GM19452 (cell line): Measurements from ENCODE around the gene PRSS27.

Experiments
- ATAC-seq: cut with Tn5 transposase; IDR thresholded peaks from one replicate; pipeline ENCODE4 v1.9.1; 2021; ENCODE audit not compliant: unreplicated experiment

The PRSS27 gene

DNA sequence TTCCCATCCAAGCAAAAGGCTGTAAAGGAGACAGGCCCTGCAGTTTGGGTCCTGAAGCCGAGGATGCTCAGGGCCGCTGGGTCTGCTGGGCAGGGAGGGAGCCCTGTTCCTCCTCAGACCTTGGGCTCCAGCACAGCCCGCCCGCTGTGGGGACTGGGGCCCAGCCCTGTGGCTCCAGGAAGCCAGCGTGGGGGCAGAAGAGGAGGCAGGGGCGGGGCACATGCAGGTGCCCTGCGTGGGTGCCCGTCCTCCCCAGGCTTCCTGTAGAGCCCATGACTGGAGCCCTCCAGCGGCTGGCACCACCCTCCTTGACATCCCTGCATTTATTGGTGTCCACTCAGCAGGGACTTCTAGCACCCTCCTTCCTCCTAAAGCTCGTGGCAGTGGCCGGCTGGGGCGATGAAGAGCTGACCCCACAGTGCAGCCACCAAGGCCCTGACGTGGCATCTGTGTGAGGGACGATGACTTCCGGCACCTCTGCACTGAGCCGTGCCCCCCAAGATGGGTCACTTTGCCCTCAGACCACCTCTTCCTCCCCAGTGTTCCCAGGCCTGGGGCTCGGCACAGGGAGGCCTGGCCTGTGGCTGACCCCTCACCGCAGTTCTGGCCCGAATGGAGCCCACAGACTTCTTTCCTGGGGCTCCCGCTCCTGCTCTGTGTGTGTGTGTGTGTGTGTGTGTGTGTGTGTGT, 9.9 kb downstream of the PRSS27 start:
- ATAC-seq = no peak

DNA sequence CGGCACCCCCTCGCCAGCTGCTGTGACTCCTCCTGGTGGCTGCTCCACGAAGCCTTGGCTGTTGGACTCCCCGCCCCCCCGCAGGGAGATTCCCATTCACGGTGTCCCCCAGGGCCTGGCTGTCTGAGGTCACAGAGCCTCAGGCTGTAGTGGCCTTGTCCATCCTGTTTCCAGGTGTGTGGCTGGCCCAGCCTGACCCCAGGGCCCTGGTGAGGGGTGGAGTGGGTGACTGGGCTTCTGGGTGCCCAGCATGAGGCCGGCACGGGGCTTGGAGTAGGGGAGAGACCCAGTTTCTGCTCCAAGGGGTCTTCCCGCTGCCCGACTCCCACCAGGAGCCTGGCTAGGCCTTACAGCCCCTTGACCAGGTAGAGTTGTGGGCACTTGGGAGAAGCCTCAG, 10.4 kb downstream of the PRSS27 start:
- no peak for ATAC-seq

DNA sequence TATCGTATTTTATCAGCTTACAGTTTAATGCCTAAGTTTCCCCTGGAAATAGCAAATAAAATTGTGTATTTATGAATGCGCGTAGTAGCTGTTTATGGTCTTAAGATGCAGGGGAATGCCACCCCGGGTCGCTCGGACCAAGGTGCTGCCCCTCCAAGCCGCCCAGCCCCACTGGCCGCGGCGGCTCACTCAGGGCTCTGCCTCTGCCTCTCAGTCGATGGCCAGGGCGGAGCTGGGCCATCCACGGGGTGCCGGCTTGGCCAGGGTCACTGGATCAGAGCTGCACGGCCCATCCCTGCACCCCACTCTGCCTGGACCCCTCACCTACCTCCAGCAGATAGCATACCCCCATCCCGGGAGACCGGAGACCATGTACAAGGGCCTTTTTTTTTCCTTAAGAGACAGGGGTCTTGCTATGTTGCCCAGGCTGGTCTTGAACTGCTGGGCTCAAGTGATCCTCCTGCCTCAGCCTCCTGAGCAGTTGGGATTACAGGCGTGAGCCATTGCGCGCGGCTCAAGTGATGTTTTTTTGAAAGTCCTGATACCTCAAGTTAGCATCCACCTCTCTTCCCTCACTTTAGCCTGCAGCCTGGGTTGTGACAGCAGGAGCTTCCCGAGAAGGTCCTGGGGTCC, 11.0 kb downstream of the PRSS27 start:
- no peak for ATAC-seq

DNA sequence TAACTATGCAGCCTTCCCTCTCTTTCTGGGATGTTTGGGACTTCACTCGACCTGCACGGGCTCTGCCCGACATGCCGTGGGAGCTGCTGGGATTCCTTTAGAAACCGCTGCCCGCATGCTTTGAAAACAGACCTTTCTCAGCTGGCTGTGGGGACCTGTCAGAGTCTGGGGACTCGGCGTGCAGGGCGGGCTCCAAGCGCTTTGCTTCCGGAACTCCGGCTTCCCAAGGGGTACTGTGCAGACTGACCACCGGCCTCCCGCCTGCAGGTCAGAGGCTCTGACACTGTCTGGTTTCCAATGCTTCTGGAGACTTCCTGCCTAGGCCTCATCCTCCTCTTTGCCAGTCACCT, 11.8 kb downstream of the PRSS27 start:
- ATAC-seq = no peak

DNA sequence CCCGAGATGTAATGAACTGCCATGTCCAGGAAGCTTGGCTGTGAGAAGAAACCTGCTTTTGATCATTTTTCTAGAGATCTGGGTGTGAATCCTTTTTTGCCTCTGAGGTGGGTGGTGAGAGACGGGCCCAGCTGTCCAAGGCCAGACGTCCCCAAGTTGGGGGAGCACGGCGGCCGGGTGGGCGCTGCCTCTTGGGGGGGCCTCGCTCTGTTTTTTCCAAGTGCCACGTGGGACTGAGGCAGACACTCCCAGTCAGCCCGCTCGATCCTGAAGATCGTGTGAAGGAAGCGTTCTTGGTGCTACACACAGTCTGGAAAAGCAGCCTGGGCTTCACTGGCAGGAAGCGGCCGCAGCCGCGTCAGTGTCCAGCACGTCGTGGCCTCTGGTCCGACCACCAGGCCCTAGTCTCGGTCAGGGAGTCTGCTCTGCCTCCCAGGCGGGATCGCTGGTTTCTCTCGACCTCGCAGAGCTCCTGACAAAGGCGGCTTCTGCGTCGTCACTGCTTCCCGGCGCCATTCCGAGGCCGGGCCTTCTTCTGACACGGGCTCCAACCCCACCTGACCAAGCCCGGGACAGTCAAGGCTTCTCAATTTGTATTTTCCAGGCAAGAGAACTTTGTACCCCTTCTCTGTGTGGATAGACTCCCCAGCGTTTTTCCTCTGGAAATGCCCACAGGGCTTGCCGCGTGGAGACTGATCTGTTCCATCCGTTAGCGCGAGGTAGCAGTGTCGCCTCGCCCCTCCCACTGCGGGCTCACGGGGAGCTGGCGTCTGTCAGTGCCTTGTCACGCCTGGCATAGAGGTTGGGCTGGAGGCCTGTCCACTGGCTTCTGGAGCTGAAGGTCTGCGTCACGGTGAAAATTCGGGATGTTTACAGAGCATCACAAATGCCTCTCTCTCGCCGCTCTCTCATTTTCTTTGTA, 12.4 kb downstream of the PRSS27 start:
- no peak for ATAC-seq

DNA sequence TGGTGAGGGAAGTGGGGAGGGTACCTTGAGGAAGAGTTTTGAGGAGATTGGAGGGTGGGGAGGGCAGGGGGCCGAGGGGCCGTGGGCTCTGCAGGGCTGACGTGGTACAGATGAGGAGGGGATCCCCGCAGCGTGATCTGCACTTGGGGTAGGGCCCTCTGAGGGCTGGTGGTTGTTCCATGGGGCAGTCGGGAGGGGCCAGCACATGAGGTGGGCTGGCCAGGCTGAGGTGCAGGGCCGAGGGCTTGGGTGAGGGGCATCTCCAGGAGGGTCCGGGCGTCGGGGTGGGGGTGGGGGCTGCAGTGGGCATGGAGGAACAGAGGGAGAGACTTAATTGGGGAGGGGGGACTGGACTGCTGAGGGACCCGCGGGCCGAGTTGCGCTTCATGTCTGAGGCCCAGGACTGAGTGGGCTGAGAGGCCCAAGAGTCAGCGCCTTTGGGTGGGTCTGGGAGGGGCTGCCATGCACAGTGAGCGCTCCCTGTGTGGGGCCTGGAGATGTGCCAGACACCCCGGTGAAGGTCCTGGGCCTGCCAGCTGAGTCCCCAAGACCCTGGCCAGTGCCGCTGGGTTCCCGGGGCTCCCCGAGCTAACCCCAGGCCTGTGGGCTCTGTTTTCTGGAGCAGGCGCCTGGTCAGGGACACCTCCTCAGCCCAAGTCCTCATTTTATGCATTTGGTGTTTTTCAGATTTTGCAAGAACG, 13.3 kb downstream of the PRSS27 start:
- ATAC-seq = no peak

DNA sequence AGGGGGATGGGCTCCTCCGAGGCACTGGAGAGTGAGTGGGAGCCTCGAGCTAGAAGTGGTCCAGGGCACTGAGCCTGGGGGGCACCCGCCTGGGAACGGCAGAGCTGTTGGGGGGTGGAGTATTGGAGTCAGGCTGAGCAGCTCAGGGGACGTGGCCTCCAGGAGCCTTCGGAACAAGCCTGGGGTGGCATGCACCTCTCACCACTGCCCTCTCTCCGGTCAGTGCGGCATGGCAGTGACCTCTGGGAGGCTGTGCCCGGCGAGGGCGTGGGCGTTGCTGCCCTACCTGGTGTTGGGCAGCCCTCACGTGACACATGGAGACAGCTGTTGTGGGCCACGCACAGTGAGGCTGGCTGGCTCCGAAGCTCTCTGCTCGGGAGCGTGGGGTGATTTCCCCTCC, 13.9 kb downstream of the PRSS27 start:
- no peak for ATAC-seq

DNA sequence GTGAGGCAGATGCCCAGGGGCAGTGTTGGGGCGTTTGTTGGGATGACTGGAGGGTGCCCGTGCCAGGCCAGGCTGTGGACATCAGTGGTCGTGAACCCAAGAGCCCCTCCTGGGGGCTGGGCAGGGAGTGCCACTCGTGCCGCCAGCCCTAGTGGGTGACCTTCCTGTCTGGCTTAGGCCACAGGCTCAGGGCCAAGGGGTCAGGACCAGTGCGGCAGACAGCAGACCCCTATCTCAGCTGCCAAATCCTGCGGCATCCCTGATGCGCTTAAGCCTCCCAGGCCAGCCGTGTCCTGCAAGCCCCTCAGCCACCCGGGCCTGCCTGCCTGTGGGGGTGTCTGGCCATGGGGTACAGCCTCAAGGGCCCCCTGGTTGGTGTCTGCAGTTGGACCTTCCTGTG, 14.7 kb downstream of the PRSS27 start:
- ATAC-seq = no peak

DNA sequence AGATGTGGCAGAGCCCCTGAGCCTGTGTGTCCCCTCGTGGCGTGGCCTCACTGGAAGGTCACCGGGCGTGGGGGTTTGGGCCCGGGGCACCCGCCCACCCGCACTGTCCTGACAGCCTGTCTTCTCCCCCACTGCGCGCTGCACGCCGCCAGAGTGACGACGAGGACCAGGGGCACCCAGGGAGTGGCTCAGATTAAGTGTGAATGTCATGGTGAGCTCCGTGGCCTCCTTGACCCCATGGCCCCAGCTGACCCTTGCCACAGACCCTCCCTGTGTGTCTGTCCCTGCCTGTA, 15.1 kb downstream of the PRSS27 start:
- no peak for ATAC-seq

DNA sequence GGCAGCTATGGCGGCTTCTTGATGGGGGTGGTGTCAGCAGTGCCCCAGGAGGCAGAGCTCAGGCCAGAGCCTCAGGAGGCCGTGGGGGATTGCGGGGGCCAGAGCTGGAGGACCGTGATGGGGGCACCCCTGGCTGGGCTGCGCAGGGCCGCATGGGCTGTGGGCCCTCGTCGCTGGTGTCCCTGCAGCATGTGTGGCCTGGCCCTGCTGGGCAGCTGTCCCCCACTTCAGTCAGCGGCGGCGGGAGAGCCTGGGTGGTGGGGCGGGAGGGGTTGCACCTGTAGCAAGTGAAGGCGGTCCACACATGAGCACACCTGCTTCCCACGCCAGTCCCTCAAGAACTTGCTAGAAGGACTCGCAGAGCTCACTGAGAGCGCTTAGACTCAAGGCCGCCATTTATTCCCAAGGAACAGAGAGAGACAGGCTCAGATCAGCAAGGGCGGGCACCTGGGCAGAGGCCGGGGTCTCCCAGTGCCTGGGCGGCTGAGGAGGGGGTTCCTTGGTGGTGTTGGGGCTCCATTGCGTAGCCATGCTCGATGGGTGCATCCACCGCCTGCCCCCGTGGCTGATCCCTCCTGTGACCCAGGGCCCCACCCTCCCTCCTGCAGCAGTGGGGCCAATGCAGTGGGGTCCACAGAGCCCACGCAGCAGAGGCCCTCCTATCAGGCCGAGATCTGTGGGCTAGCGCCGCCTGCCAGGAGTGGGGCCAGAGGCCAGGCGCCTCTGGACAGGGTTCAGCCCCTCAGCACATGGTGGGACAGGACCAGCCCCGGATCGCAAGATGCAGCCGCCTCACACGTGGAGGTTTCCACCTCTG, 15.7 kb downstream of the PRSS27 start:
- ATAC-seq = no peak

DNA sequence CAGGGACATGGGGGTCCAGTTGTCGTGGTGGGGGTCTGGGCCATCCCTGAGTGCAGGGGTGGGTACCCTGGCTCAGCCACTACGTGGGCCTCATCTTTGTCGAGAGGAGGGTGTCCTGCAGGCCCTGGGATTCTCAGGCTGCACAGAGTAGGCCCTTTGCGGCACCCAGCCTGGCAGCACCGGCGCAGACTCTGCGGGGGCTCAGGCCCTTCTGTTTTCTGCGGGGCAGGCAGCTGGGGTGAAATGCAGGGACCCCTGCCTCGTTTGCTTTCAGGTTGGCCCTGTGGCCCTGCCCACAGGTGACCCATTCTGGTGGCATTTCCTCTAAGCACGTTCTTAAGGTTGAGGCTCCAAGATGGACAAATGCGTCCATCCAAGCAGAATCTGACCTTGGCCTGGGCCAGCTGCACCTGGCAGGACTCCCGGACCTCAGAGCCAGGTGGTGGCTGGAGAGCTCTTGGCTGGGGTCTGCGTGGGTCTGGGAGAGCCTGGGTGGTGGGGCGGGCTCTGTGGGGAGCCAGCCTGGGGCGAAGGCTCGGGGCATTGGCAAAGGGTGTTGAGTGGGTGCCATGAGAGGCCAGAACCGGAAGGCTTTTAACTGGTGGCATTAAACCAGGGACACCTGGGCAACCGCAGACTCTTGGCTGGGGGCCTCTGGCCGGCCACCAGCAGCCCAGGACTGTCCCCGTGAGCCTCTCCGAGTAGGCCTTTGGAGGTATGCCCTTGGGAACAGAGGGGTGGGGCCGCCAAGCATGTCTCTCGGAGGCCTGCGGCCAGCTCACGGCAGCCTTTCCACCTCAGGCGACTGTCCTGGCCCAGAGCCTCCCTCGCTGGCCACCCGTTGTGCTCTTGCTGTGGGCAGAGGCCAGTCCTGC, 16.9 kb downstream of the PRSS27 start:
- ATAC-seq = no peak

DNA sequence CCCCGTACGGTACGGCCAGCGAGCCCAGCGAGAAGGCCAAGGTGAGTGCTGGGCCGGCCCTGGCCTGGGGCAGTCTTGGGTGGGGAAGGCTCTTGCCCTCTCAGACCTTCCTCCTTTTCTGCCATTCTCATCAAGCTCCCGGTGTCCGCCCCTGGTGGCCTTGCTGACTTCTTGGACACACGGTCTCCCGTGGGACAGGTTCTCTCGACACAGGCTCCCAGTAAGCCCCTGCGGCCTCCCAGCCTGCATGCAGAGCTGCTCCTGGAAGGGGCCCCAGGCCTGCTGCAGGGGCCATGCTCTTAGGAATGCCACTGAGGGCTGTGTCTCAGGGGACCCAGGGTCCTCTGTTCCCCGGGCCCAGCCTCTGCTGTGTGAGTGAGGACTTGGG, 17.6 kb downstream of the PRSS27 start:
- ATAC-seq = no peak

DNA sequence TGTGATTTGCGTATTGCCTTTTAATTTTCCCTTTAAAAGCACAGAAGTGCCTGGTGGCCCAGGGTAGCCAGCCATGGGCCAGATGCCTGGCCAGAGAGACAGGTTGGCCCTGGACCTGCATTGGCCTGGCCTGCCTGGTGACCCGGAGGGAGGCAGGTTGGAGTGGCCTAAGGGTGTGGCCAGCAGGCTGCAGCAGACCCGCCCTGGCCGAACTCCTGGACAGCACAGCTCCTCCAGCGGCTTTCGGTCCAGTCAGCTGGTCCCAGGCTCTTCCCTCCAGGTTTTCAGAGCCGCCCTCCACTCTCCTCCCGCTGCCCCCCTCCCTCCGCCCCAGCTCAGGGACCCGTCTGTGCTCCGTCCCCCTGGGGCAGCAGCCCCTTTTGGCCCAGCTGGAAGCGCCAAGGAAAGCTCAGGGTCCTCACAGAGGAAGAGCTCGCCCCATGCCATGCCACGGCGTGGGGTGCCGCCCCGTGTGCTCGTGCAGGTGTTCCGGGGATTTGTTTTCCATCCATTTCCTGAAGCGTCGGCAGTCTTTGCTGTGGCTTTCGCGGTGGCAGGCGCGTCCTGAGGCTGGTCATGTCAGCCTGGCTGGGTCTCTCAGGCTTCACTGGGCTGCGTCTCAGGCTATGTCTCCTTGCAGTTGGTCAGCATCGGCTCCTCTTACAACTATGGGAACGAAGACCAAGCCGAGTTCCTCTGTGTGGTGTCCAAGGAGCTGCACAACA, 18.1 kb downstream of the PRSS27 start:
- ATAC-seq = no peak

DNA sequence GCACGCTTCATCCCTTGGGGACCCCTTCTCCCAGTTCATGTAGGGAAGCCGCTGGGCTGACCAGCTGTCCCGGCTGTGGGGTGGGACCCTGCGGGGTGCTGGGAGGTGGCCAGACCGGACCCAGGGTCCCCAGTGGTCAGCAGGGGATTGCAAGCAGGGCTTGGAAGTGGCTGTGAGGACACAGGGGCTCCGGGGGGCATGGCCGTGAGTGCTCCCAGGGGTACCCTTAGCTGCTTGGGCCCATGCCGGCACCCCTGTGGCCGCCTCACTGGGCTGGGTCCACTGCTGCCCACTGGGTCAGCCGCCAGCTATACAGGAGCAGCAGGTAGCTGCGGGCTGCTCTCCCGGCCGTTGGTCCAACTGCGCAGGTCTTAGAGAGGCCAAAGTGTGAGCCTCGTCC, 18.8 kb downstream of the PRSS27 start:
- ATAC-seq = no peak

DNA sequence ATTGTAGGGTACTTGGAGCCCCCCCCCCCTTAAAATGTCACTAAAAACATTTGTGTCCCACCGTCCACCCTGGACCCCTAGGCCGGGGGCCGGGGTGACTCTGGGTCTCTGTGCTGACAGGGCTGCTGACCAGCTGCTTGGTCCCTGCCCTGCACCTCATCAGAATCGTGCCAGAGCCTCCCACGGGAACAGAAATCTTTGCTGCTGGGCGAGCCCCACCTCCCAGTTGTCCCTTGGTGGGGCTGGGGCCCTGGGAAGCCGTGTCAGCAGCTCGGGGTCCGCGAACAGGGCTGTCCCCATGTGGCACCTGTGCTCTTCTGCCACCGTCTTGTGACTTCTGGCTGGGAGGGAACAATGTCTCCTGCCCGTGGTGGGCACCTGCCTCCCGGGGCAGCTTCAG, 19.2 kb downstream of the PRSS27 start:
- ATAC-seq = no peak

DNA sequence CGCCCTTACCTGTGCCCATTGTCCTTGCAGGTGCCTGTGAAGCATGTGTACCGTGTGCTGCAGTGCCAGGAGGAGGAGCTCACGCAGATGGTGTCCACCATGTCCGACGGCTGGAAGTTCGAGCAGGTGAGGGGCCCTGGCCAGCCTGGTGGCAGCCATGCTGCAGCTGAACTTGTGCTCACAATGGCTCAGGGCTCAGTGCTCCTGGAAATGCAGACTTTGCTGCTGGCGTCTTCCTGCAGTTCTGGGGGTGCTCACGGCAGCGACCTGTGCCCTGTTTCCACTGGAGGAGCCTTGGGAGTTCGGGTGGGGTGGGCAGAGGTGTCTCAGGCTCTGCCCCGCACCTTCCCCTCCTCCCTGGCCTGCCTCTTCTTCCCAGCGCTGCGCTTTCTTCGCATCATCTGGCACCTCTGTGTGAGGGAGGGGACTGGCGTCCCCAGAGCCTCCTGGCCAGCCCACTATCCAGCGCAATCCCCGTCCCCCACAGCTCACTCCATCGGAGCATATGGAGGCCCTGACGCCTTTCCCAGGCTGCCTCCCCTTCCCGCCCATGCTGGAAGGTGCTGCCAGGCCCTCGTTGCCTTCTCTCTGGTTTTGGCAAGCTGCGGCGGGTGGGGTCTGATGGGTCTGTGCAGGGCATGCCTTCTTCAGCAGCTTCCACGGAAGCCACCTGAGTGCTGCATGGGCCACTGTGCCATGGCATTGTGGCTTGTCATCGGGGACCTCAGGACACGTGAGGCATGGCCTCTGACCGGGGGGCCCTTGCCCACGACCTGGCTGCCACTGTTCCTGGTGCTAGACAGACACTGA, 20.0 kb downstream of the PRSS27 start:
- ATAC-seq = no peak

DNA sequence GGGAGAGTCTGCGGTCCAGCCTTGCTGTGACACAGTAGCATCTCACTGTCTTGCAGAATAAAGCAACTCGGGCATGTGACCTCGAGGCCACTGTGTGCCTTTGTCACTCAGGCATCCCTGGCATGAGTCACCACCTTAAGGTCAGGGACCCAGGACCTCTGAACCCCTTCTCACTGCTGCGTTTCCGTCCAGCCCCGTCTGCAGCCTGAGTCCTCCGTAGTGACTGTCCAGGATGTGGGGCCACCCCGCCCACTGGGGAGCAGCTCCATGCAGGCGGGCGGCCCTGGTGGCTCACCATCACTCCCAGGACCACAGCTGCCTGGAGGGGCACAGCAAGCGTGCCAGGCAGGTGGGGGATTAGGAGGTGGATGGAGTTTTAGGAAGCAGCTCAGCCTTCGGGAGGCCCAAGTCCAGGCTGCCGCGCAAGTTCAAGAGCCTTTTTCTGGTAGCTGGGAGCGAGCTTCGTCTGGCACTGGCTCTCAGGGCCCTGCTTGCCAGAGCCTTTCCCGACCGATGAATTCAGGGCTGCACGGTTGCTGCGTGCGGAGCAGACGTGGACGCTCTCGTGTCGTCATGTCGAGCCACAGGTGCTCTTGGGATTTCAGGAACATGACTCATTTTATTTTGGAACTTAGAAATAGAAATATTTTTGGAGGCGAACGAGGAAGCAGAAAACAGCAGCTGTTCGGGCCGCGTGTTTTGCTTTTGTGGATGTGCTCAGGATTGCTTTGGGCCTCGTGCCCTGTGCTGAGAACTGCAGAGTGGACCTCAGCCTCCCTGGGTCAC, 20.9 kb downstream of the PRSS27 start:
- no peak for ATAC-seq
